GM12892 (cell line): ENCODE measurements around the gene DNAJC10.

Experiments
- POLR2A ChIP-seq: IDR thresholded peaks from 2 replicates; pipeline ENCODE4 v1.6.1; 2011; ENCODE audit warnings: low read depth, low read length, control low read depth
- POLR2AphosphoS5 ChIP-seq: IDR thresholded peaks from 2 replicates; pipeline ENCODE4 v1.6.1; 2011; ENCODE audit warnings: low read depth, low read length, control low read depth
- TAF1 ChIP-seq: IDR thresholded peaks from 2 replicates; pipeline ENCODE4 v1.6.1; 2011; ENCODE audit warnings: low read depth, mild to moderate bottlenecking, control low read depth, low read length, borderline replicate concordance

DNA sequence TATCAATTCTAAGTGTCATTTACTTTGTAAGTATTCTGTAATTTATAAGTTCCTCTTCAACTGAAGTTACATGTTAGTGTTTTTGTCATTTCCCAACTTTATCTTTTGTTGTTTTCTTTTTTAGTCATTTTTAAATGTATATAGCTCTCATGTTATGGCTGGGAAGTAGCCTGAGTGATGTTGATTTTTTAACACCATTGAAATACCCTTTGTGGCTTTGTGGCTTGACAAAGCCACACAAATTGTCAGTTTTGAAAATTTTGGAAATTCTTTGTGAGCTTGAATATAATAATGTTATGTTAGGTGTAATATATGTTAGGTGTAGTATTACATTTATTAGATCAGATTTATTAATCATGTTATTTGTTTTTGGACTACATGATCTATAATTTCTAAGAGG, 16.7 kb downstream of the DNAJC10 start:
- TF ChIP-seq POLR2AphosphoS5 (no peak), TAF1 (no peak), POLR2A (no peak)
